Fibroblast of the aortic adventitia (primary cell): ENCODE data around the gene KIF15. TPM values are rescaled to one million over a fixed set of nuclear protein-coding genes. Genes with fewer than 3 reads are reported as not detected.

Source experiments
- DNase-seq: peaks from one replicate; pipeline ENCODE4 v3.0.0-alpha.2; 2010; ENCODE audit warnings: low read depth
- H3K4me3 ChIP-seq: 2 replicates; pipeline ENCODE4 v1.5.1; 2011; ENCODE audit warnings: low read depth, mild to moderate bottlenecking, control low read depth, low read length, moderate library complexity
- CTCF ChIP-seq: IDR thresholded peaks from 2 replicates; pipeline ENCODE4 v1.5.1; 2011; ENCODE audit warnings: mild to moderate bottlenecking, low read length, control low read depth, inconsistent platforms; ENCODE audit not compliant: insufficient read depth
- total RNA-seq: library from RNA; depleted of rRNA; stranded (reverse); fragments of >200 nt; gene quantifications from 2 replicates; pipeline ENCODE4 v1.2.3, GENCODE V29; 2012; ENCODE audit warnings: low replicate concordance

KIF15 gene
- total RNA-seq, result 0.98 and 17.1 TPM in 2 replicates

- DNase-seq, result peak; percentile 95
- no peak for TF ChIP-seq CTCF
- H3K4me3 ChIP-seq, result peak within 1 kb of the TSS; percentile 94
Observed at GRCh38 chr3:44761424-44762169, at the start of gene KIF15, which contains the start of gene KIAA1143. KIF15 (plus strand) TSS chr3:44761794; CDS start chr3:44761866, 72 bp downstream. KIAA1143 (minus strand) TSS chr3:44761619; CDS start chr3:44761602, 17 bp downstream.

GRCh38 chr3:44712455-44713075, 49.0 kb upstream of the KIF15 start, which contains the start of gene ZNF502:
ZNF502 (plus strand) TSS chr3:44712660; CDS start chr3:44720262, 7,602 bp downstream.
- DNase-seq, result peak; percentile 90
- peak; percentile 43 for TF ChIP-seq CTCF
- H3K4me3 ChIP-seq, result peak within 1 kb of the TSS; percentile 97

- no peak overlapping the region for H3K4me3 ChIP-seq
- TF ChIP-seq CTCF, result no peak
- DNase-seq, result peak; percentile 15
Observed at GRCh38 chr3:44721231-44722102, 40.1 kb upstream of the KIF15 start.

- no peak overlapping the region for H3K4me3 ChIP-seq
- TF ChIP-seq CTCF, result no peak
- no peak for DNase-seq
Observed at GRCh38 chr3:44722103-44722401, 39.5 kb upstream of the KIF15 start.

- DNase-seq, result peak; percentile 92
- H3K4me3 ChIP-seq, result peak within 1 kb of the TSS; percentile 70
- no peak for TF ChIP-seq CTCF
Observed at GRCh38 chr3:44729384-44729910, 32.1 kb upstream of the KIF15 start, which contains the start of gene ZNF501. ZNF501 (plus strand) TSS chr3:44729635; CDS start chr3:44734422, 4,787 bp downstream.

GRCh38 chr3:44734646-44735168, 26.9 kb upstream of the KIF15 start:
- DNase-seq, result no peak
- no peak for TF ChIP-seq CTCF
- H3K4me3 ChIP-seq, result no peak overlapping the region
